ENCODE measurements around the gene OLFML1. TPM values are rescaled to one million over a fixed set of nuclear protein-coding genes. Genes with fewer than 3 reads are reported as not detected.
A peak's percentile ranks its signal among the peaks of the same experiment; 100 is the strongest.

Gene OLFML1
- total RNA-seq, 1 experiment from 2014 or later = not detected

DNA sequence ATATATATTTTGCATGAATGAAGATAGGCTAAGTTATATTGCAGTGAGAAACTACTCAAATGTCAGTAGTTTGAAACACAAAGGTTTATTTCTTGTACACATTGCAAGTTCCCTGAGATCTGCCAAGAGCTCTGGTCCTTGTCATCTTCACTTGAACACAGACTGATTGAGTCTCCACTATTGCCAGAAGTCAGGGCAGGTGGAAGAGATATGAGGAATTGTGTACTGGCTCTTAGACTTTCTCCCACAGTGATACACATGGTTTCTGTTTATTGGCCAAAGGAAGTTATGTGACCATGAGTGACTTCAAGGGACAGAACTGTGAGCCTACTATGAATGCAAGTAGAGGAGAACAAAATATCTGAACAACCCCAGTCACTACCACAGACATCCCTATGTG is 72.7 kb downstream of the OLFML1 start (continued):
- TF ChIP-seq, protein P1, sequence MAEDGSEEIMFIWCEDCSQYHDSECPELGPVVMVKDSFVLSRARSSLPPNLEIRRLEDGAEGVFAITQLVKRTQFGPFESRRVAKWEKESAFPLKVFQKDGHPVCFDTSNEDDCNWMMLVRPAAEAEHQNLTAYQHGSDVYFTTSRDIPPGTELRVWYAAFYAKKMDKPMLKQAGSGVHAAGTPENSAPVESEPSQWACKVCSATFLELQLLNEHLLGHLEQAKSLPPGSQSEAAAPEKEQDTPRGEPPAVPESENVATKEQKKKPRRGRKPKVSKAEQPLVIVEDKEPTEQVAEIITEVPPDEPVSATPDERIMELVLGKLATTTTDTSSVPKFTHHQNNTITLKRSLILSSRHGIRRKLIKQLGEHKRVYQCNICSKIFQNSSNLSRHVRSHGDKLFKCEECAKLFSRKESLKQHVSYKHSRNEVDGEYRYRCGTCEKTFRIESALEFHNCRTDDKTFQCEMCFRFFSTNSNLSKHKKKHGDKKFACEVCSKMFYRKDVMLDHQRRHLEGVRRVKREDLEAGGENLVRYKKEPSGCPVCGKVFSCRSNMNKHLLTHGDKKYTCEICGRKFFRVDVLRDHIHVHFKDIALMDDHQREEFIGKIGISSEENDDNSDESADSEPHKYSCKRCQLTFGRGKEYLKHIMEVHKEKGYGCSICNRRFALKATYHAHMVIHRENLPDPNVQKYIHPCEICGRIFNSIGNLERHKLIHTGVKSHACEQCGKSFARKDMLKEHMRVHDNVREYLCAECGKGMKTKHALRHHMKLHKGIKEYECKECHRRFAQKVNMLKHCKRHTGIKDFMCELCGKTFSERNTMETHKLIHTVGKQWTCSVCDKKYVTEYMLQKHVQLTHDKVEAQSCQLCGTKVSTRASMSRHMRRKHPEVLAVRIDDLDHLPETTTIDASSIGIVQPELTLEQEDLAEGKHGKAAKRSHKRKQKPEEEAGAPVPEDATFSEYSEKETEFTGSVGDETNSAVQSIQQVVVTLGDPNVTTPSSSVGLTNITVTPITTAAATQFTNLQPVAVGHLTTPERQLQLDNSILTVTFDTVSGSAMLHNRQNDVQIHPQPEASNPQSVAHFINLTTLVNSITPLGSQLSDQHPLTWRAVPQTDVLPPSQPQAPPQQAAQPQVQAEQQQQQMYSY (CRISPR knock-in tag; IDR thresholded peaks at IDR 0.05) = no peak
- no peak for TF ChIP-seq NFATC4 (CRISPR knock-in tag; IDR thresholded peaks at IDR 0.05)
- no peak for TF ChIP-seq ATF2 (CRISPR knock-in tag; IDR thresholded peaks at IDR 0.05; ENCODE audit: borderline replicate concordance, low read depth)
- TF ChIP-seq, protein P2, sequence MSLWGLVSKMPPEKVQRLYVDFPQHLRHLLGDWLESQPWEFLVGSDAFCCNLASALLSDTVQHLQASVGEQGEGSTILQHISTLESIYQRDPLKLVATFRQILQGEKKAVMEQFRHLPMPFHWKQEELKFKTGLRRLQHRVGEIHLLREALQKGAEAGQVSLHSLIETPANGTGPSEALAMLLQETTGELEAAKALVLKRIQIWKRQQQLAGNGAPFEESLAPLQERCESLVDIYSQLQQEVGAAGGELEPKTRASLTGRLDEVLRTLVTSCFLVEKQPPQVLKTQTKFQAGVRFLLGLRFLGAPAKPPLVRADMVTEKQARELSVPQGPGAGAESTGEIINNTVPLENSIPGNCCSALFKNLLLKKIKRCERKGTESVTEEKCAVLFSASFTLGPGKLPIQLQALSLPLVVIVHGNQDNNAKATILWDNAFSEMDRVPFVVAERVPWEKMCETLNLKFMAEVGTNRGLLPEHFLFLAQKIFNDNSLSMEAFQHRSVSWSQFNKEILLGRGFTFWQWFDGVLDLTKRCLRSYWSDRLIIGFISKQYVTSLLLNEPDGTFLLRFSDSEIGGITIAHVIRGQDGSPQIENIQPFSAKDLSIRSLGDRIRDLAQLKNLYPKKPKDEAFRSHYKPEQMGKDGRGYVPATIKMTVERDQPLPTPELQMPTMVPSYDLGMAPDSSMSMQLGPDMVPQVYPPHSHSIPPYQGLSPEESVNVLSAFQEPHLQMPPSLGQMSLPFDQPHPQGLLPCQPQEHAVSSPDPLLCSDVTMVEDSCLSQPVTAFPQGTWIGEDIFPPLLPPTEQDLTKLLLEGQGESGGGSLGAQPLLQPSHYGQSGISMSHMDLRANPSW (CRISPR knock-in tag; conservative IDR thresholded peaks at IDR 0.05; ENCODE audit: low read depth) = no peak
- TF ChIP-seq NR2C2 (CRISPR knock-in tag; IDR thresholded peaks at IDR 0.05) = no peak

- no peaks in the 10 kb centered on the region; the same call in 1 of the 2 replicates for H3K36me3 Mint-ChIP-seq
- POLR2A ChIA-PET = no interaction called here
- H3K4me1 Mint-ChIP-seq = peaks cover 46% of the 10 kb centered on the region
- TF ChIP-seq, protein P3, sequence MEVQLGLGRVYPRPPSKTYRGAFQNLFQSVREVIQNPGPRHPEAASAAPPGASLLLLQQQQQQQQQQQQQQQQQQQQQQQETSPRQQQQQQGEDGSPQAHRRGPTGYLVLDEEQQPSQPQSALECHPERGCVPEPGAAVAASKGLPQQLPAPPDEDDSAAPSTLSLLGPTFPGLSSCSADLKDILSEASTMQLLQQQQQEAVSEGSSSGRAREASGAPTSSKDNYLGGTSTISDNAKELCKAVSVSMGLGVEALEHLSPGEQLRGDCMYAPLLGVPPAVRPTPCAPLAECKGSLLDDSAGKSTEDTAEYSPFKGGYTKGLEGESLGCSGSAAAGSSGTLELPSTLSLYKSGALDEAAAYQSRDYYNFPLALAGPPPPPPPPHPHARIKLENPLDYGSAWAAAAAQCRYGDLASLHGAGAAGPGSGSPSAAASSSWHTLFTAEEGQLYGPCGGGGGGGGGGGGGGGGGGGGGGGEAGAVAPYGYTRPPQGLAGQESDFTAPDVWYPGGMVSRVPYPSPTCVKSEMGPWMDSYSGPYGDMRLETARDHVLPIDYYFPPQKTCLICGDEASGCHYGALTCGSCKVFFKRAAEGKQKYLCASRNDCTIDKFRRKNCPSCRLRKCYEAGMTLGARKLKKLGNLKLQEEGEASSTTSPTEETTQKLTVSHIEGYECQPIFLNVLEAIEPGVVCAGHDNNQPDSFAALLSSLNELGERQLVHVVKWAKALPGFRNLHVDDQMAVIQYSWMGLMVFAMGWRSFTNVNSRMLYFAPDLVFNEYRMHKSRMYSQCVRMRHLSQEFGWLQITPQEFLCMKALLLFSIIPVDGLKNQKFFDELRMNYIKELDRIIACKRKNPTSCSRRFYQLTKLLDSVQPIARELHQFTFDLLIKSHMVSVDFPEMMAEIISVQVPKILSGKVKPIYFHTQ (CRISPR knock-in tag; IDR thresholded peaks at IDR 0.05) = no peak
- TF ChIP-seq NR1H2 (CRISPR knock-in tag; IDR thresholded peaks at IDR 0.05) = no peak
- no peak for TF ChIP-seq ZNF138 (CRISPR knock-in tag; conservative IDR thresholded peaks at IDR 0.05)
- no peaks in the 10 kb centered on the region for H3K9me3 Mint-ChIP-seq
- ATAC-seq (peak; percentile 45; the same call in 1 of the 2 replicates), DNase-seq (ENCODE audit: low spot score) (no peak)
- CTCF ChIA-PET = interaction anchor here (1.3 to 2.9 kb wide), 2 partner anchors 12 to 98 kb away, joined by 4 to 10 read pairs; no protein-coding TSS in a partner anchor
- no peak overlapping the region for H3K27ac Mint-ChIP-seq
- H3K4me3 Mint-ChIP-seq = no peak overlapping the region
- no peaks in the 10 kb centered on the region for H3K27me3 Mint-ChIP-seq (ENCODE audit: low read depth)
Measured at GRCh38 chr11:7559398-7560283, 74.3 kb downstream of the OLFML1 start.

Other genes starting within 250 kb of the OLFML1 start
- 1.3 to 1.7 TPM (median 1.7 TPM) in 3 replicates for gene SYT9, start 233.6 kb upstream of the OLFML1 start, total RNA-seq (2021)
- gene PPFIBP2, start 28.5 kb downstream of the OLFML1 start, total RNA-seq (2021) = 12.5 to 21.4 TPM (median 12.9 TPM) in 3 replicates
- 36.6 to 40.3 TPM (median 36.8 TPM) in 3 replicates for gene CYB5R2, start 188.0 kb downstream of the OLFML1 start, total RNA-seq (2021)
- gene OVCH2, start 221.0 kb downstream of the OLFML1 start, total RNA-seq (2021) = 0.57 TPM in 1 of 3 replicates, not detected in the others